AG09309 (cell line): ENCODE results near the gene ABRACL.

Experiments used
- DNase-seq: peaks from one replicate; pipeline ENCODE4 v3.0.0-alpha.2; 2010; ENCODE audit warnings: low read depth
- H3K4me3 ChIP-seq: 2 replicates; pipeline ENCODE4 v1.5.1; 2011; ENCODE audit warnings: mild to moderate bottlenecking, low read depth, low read length, moderate library complexity; ENCODE audit not compliant: control insufficient read depth
- TF ChIP-seq, protein P1 (sequence below): IDR thresholded peaks from 2 replicates; pipeline ENCODE4 v1.5.1; 2011; ENCODE audit warnings: mild to moderate bottlenecking, low read depth, low read length, inconsistent platforms; ENCODE audit not compliant: insufficient read depth, control insufficient read depth; ENCODE audit errors: missing control alignments

ABRACL gene

DNA sequence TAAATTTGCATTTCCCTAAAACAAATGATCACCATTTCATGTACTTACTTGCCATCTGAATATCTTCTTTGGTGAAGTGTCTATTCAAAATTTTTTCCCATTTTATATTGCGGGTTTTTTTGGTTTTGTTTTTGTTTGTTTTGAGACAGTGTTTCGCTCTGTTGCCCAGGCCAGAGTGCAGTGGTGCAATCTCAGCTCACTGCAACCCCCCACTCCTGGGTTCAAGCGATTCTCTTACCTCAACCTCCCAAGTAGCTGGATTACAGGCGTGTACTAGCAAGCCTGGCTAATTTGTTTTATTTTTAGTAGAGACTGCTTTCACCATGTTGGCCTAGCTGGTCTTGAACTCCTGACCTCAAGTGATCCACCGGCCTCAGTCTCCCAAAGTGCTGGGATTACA, 31.4 kb upstream of the ABRACL start:
- no peak for DNase-seq
- no peak overlapping the region for H3K4me3 ChIP-seq
- TF ChIP-seq, protein P1, sequence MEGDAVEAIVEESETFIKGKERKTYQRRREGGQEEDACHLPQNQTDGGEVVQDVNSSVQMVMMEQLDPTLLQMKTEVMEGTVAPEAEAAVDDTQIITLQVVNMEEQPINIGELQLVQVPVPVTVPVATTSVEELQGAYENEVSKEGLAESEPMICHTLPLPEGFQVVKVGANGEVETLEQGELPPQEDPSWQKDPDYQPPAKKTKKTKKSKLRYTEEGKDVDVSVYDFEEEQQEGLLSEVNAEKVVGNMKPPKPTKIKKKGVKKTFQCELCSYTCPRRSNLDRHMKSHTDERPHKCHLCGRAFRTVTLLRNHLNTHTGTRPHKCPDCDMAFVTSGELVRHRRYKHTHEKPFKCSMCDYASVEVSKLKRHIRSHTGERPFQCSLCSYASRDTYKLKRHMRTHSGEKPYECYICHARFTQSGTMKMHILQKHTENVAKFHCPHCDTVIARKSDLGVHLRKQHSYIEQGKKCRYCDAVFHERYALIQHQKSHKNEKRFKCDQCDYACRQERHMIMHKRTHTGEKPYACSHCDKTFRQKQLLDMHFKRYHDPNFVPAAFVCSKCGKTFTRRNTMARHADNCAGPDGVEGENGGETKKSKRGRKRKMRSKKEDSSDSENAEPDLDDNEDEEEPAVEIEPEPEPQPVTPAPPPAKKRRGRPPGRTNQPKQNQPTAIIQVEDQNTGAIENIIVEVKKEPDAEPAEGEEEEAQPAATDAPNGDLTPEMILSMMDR: no peak

DNA sequence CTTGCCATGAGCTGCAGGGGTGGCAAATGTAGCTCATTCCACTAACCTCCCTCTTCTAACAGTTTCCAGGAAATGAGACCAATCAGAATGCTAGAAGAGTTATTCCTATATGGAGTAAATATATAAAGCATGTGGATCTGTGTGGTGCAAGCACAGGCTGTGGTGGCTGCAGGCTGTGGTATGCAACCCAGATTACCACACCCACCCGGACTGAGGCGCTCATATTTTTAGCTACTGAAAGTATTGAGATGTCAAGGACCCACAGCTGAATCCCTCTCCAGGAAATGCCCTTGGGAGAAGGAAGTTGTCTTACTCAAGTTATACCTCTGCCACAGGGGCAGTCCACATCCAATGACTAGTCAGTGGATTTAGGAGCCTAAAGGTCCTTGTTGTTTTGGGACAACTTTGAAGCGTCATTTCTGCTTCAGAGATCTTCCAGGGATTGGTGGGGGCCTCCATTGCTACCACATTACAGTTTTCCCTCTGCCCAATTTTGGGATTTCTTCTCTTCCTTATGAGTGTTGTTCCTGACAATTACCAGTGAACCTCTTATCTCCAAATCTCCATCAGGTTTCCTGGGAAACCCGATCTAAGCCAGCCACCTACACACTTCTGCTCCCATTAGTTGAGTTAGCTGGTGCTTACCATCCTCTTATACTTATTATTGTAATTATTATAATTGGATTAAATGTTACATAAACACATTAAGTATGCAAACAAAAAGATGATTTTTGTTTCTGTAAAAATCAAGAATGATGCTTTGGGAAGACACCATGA, 28.4 kb upstream of the ABRACL start:
- TF ChIP-seq, protein P1: no peak
- DNase-seq: no peak
- no peak overlapping the region for H3K4me3 ChIP-seq

DNA sequence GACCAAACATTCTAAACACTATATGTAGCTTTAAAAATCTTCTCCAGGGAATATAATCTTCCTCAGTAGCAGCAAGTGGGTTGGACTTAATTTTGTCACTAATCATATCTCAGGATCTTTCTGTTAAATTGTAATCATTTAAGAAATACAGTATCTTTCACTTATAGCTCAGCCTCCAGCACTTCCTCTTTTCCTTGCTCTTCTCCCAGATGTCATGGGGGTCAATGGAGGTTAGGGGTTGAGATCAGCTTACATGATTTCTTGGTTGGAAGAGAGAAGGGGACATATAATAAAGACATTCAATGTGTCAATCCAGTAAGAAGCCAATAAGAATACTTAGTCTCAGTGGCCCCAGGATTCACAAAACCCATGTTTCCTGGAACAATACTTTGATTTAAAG, 24.8 kb upstream of the ABRACL start:
- TF ChIP-seq, protein P1: no peak
- no peak for DNase-seq
- H3K4me3 ChIP-seq: no peak overlapping the region

DNA sequence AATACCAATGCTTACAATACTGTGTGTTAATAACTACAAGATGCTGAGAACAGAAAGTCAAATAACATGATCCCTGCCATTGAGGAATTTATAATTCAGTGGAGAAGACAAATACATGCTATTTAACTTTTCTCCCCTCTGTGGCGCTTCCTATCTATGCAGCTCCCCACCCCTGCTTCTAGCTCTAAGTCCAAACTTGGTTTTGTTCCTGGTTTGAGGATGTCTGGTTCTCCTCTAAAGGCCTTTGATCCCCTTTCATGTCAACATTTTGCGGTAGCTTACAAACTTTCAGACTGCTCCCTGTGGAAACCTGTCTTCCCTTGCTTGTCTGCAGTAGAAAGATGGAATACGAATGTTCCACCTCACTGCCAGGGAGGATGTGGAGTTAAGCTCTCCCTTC, 22.1 kb upstream of the ABRACL start:
- DNase-seq: no peak
- no peak overlapping the region for H3K4me3 ChIP-seq
- TF ChIP-seq, protein P1: no peak

DNA sequence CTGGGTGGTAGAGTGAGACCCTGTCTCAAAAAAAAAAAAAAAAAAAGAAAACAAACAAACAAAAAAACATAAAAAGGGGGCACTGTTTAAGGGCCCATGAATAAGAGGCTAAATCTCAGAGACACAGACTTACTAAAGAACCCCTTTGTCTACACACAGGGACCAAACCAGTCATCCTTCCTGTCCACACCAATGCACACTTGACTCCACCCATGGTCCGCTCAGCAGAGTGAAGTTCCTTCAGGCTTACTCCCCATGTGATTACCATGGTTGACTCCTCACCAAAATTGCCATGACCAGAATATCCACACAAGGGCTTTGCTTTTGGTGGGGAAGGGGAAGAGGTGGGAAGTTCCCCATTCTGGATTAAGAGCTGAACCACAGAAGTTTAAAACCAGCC, 21.1 kb upstream of the ABRACL start:
- no peak overlapping the region for H3K4me3 ChIP-seq
- TF ChIP-seq, protein P1: no peak
- no peak for DNase-seq

DNA sequence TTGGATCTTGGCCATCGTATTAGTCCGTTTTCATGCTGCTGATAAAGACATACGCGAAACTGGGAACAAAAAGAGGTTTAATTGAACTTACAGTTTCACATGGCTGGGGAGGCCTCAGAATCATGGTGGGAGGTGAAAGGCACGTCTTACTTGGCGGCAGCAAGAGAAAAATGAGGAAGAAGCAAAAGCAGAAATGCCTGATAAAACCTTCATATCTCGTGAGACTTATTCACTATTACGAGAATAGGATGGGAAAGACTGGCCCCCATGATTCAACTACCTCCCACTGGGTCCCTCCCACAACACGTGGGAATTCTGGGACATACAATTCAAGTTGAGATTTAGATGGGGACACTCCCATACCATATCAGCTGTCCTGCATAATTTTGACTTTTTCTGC, 20.4 kb upstream of the ABRACL start:
- DNase-seq: no peak
- H3K4me3 ChIP-seq: no peak overlapping the region
- TF ChIP-seq, protein P1: no peak

DNA sequence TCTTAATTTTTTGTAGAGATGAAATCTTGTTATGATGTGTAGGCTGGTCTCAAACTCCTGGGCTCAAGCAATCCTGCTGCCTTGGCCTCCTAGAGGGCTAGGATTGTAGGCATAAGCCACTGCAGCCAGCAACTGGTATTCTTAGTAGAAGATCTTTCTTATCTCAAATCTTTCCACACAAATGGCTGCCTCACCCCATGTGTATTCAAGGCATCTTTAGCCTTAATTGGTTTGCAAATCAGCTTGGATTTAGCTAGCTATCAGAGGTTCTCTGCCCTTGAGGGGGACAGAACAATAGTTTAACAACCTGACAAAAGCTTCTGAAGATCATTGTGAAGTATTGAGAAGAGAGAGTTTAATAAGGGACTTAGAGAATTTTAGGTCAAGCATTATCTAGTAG, 17.9 kb upstream of the ABRACL start:
- DNase-seq: no peak
- TF ChIP-seq, protein P1: no peak
- no peak overlapping the region for H3K4me3 ChIP-seq
